Vagina (tissue), 2 donors: ENCODE results near the gene ITGA11. TPM values are rescaled to one million over a fixed set of nuclear protein-coding genes. Genes with fewer than 3 reads are reported as not detected.

Experiments
- DNase-seq, 2 donors: peaks; one replicate each; pipeline ENCODE4 v3.0.0-alpha.2; 2017; ENCODE audit errors: extremely low spot score in 2 of 2
- H3K27ac ChIP-seq: fragments of 200-600 bp; sonication (generic); one replicate; pipeline ENCODE4 v1.5.1; 2019
- H3K27me3 ChIP-seq: fragments of 200-600 bp; sonication (generic); one replicate; pipeline ENCODE4 v1.5.1; 2019
- H3K36me3 ChIP-seq, 2 donors: fragments of 200-600 bp; sonication (generic); one replicate each; pipeline ENCODE4 v1.5.1; 2017 to 2019
- H3K4me1 ChIP-seq: fragments of 200-600 bp; sonication (generic); one replicate; pipeline ENCODE4 v1.5.1; 2019
- H3K4me3 ChIP-seq, 2 donors: fragments of 200-600 bp; sonication (generic); 1 replicate in 1 of 2; 2 replicates in 1 of 2; pipeline ENCODE4 v1.5.1; 2016 to 2019
- H3K9me3 ChIP-seq: fragments of 200-600 bp; sonication (generic); one replicate; pipeline ENCODE4 v1.5.1; 2019
- POLR2A ChIP-seq, 2 donors: fragments of 450-650 bp; IDR thresholded peaks; one replicate each; pipeline ENCODE4 v1.6.1; 2017; ENCODE audit warnings: antibody characterized with exemption in 2 of 2, mild to moderate bottlenecking in 2 of 2, moderate library complexity in 2 of 2
- POLR2AphosphoS5 ChIP-seq, 2 donors: sonication (generic); formaldehyde crosslinking; IDR thresholded peaks; one replicate each; pipeline ENCODE4 v1.9.0; 2017; ENCODE audit warnings: antibody characterized with exemption in 2 of 2, mild to moderate bottlenecking in 2 of 2, low read depth in 1 of 2; ENCODE audit not compliant: insufficient read depth in 1 of 2
- intact Hi-C: fragments of 100-400 bp; cut with DNase I; formaldehyde crosslinking; loops from one replicate; pipeline ENCODE4 v1.15.1; 2023
- total RNA-seq: library from RNA; depleted of rRNA; stranded (reverse); fragments of >200 nt; gene quantifications from one replicate; pipeline ENCODE4 v1.2.3, GENCODE V29; 2016
- TF ChIP-seq, protein P1 (sequence below), 3 experiments: fragments of 450-650 bp in 2 of 3; fragments of 200-600 bp in 1 of 3; sonication (generic) in 1 of 3; IDR thresholded peaks; one replicate each; pipeline ENCODE4 v1.5.1; 2017 to 2019; ENCODE audit warnings: antibody characterized with exemption in 3 of 3, mild to moderate bottlenecking in 2 of 3, moderate library complexity in 2 of 3

Gene ITGA11
- total RNA-seq, 1 donor from 2014 or later, result 15.5 TPM

DNA sequence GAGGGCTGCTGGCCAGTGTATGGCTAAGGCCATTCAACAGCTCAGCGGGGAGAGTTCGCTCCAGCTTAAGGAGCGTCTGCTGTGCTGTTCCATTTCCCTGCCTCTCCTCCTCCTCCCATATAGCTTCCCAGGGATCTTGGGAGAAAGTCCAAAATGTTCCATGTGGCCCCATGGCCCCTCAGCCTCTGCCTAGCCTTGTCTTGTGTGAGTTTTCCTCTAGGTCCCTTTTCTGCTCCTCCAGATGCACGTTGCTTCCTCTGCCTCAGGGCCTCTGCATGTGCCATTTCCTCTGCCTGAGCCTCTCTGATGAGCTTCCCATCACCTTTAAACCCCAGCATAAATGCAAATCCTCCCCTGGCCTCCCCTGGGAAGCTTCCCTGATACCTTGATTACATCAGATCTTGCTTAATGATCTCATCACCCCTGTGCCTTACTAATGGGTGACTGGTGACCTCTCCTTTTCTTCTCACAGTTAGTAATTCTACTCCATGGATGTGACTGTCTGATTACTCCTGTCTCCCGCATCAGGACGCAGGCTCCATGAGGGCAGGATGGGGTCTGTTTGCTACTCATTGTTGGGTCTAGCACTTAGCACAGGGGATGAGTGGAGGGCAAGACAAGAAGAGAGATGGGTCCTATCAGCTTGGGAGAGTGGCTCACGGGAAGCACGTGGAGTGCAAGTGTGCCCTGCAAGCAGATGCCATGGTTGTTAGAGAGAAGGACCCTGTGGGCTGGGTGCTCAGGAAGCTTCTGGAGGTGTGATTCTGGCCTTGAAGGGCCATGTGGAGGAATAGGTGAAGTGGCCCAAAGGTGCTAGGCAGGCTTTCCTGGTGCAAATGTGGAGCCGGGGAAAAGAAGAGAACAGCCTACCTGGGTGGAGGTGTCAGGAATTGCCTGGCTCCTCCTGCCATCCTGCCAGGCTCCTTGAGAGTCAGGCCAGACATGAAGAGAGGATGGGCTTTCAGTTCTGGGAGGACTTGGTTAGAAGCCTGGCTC is 23.8 kb downstream of the ITGA11 start:
- Histone ChIP-seq H3K9me3 (no peaks in the 10 kb centered on the region), H3K27ac (peak overlapping the region; percentile 74), H3K36me3 (no peaks in the 10 kb centered on the region), H3K4me3 (no peak overlapping the region), H3K4me1 (peaks cover 20% of the 10 kb centered on the region), H3K27me3 (no peaks in the 10 kb centered on the region)
- TF ChIP-seq POLR2A (IDR thresholded peaks at IDR 0.05) (no peak), POLR2AphosphoS5 (IDR thresholded peaks at IDR 0.05; ENCODE audit: insufficient read depth in 1 of 2, low read depth in 1 of 2) (no peak)
- TF ChIP-seq, protein P1, sequence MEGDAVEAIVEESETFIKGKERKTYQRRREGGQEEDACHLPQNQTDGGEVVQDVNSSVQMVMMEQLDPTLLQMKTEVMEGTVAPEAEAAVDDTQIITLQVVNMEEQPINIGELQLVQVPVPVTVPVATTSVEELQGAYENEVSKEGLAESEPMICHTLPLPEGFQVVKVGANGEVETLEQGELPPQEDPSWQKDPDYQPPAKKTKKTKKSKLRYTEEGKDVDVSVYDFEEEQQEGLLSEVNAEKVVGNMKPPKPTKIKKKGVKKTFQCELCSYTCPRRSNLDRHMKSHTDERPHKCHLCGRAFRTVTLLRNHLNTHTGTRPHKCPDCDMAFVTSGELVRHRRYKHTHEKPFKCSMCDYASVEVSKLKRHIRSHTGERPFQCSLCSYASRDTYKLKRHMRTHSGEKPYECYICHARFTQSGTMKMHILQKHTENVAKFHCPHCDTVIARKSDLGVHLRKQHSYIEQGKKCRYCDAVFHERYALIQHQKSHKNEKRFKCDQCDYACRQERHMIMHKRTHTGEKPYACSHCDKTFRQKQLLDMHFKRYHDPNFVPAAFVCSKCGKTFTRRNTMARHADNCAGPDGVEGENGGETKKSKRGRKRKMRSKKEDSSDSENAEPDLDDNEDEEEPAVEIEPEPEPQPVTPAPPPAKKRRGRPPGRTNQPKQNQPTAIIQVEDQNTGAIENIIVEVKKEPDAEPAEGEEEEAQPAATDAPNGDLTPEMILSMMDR (IDR thresholded peaks at IDR 0.05), result no peak
- DNase-seq, result peak; percentile 77 to 83
- intact Hi-C loops, result no loop called here

DNA sequence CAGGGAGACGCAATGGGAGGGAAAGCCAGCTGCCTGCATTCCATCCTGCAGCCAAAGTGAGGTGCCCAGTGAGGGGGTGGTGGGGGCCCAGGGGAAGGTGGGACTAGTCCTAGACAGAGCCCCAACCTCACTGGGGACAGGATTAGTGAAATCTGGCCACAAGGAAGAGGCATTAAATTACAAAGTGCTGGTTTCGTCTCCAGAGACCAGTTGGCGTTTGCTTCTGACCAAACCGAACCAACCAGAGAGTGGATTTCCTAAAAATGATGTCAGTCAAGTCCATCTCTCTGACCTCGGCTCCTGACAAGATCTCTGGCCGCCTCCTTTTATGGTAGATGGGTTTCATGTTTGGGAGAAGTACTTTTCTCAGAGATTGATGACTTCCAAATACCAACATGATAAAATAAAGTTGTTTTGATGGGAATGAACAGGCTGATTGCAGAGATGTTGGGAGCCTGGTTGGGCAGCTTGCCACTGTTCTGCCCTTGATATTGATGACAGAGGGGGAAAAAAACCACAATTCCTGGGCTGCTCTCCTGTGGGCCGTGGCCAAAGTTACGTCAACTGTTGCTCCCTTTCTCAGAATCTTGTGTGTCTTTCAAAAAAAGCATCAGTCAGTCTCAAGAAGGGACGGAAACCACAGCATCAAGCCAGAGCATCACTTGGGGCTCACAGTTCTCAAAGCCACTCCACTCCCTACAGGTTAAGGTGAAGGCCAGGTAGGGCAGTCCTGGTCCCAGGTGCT is 24.6 kb downstream of the ITGA11 start:
- Histone ChIP-seq H3K36me3 (no peaks in the 10 kb centered on the region), H3K9me3 (no peaks in the 10 kb centered on the region), H3K27ac (peak overlapping the region; percentile 74), H3K27me3 (no peaks in the 10 kb centered on the region), H3K4me1 (peaks cover 20% of the 10 kb centered on the region), H3K4me3 (no peak overlapping the region)
- DNase-seq, result peak; percentile 74 to 84
- intact Hi-C loops, result no loop called here
- TF ChIP-seq, protein P1 (IDR thresholded peaks at IDR 0.05), result no peak
- TF ChIP-seq POLR2A (IDR thresholded peaks at IDR 0.05), result no peak
- no peak for TF ChIP-seq POLR2AphosphoS5 (IDR thresholded peaks at IDR 0.05; ENCODE audit: insufficient read depth in 1 of 2, low read depth in 1 of 2)

GRCh38 chr15:68405378-68406250 is 26.3 kb downstream of the ITGA11 start:
- H3K4me1 ChIP-seq, result peaks cover 16% of the 10 kb centered on the region

GRCh38 chr15:68404056-68404798 is 27.7 kb downstream of the ITGA11 start:
- Histone ChIP-seq H3K9me3 (no peaks in the 10 kb centered on the region), H3K36me3 (no peaks in the 10 kb centered on the region), H3K4me3 (no peak overlapping the region), H3K4me1 (peaks cover 16% of the 10 kb centered on the region), H3K27me3 (no peaks in the 10 kb centered on the region), H3K27ac (no peak overlapping the region)
- TF ChIP-seq POLR2A (IDR thresholded peaks at IDR 0.05), result no peak
- intact Hi-C loops, result no loop called here
- DNase-seq, result peak; percentile 65 to 84

More at GRCh38 chr15:68405378-68406250, 26.3 kb downstream of the ITGA11 start:
- Histone ChIP-seq H3K27ac (peak overlapping the region; percentile 6), H3K36me3 (no peaks in the 10 kb centered on the region), H3K4me3 (no peak overlapping the region), H3K9me3 (no peaks in the 10 kb centered on the region), H3K27me3 (no peaks in the 10 kb centered on the region)
- DNase-seq, result peak; percentile 49 to 78
- intact Hi-C loops, result no loop called here
- TF ChIP-seq POLR2AphosphoS5 (IDR thresholded peaks at IDR 0.05; ENCODE audit: insufficient read depth in 1 of 2, low read depth in 1 of 2), result no peak
- TF ChIP-seq, protein P1 (IDR thresholded peaks at IDR 0.05), result no peak
